SK-N-SH treated with all-trans-retinoic acid at 6 μM for 48 hours (cell line): ENCODE measurements around the gene MRPL21.
"Not testable (repeated sequence)": the region's sequence is repeated elsewhere in the genome, so short reads cannot be mapped to it uniquely, and the experiment has no call there.

Experiments
- ATAC-seq: fragments of 200-7000 bp; cut with Tn5 transposase; 3 replicates; pipeline ENCODE4 v1.9.1; 2020; ENCODE audit warnings: mild to moderate bottlenecking, moderate library complexity
- ARNTL ChIP-seq: fragments of 450-650 bp; formaldehyde crosslinking; IDR thresholded peaks from 2 replicates; pipeline ENCODE4 v1.5.0; 2020; ENCODE audit warnings: low read depth, mild to moderate bottlenecking, moderate library complexity, borderline replicate concordance
- BACH2 ChIP-seq: fragments of 250-450 bp; sonication (Bioruptor Pico); IDR thresholded peaks from 2 replicates; pipeline ENCODE4 v1.9.0; 2021; ENCODE audit warnings: mild to moderate bottlenecking, borderline replicate concordance
- CSDC2 ChIP-seq: fragments of 250-450 bp; sonication (Bioruptor Pico); IDR thresholded peaks from 2 replicates; pipeline ENCODE4 v1.5.0; 2020; ENCODE audit warnings: mild to moderate bottlenecking, moderate library complexity
- ESRRG ChIP-seq: fragments of 250-450 bp; sonication (Bioruptor Pico); IDR thresholded peaks from 2 replicates; pipeline ENCODE4 v1.6.1; 2021; ENCODE audit warnings: mild to moderate bottlenecking
- ISL1 ChIP-seq: fragments of 250-450 bp; sonication (Bioruptor Pico); IDR thresholded peaks from 2 replicates; pipeline ENCODE4 v2.1.2; 2022; ENCODE audit warnings: mild to moderate bottlenecking, moderate library complexity
- OSR1 ChIP-seq: fragments of 250-450 bp; sonication (Bioruptor Pico); IDR thresholded peaks from 2 replicates; pipeline ENCODE4 v1.8.0; 2022; ENCODE audit warnings: moderate library complexity, mild to moderate bottlenecking, inconsistent platforms
- PPARA ChIP-seq: fragments of 250-450 bp; sonication (Bioruptor Pico); IDR thresholded peaks from 2 replicates; pipeline ENCODE4 v1.5.0; 2020; ENCODE audit warnings: mild to moderate bottlenecking, borderline replicate concordance
- SNAI2 ChIP-seq: fragments of 250-450 bp; sonication (Bioruptor Pico); IDR thresholded peaks from 2 replicates; pipeline ENCODE4 v1.5.0; 2020; ENCODE audit warnings: mild to moderate bottlenecking, moderate library complexity
- TCF4 ChIP-seq: fragments of 250-450 bp; sonication (Bioruptor Pico); IDR thresholded peaks from 2 replicates; pipeline ENCODE4 v1.8.0; 2021; ENCODE audit warnings: mild to moderate bottlenecking, moderate library complexity, borderline replicate concordance
- ZC3H10 ChIP-seq: fragments of 250-450 bp; sonication (Bioruptor Pico); IDR thresholded peaks from 2 replicates; pipeline ENCODE4 v1.5.1; 2021; ENCODE audit warnings: mild to moderate bottlenecking, moderate library complexity
- ZFP3 ChIP-seq: fragments of 250-450 bp; sonication (Bioruptor Pico); IDR thresholded peaks from 2 replicates; pipeline ENCODE4 v1.5.0; 2020; ENCODE audit warnings: mild to moderate bottlenecking, moderate library complexity
- ZFP30 ChIP-seq: fragments of 450-650 bp; formaldehyde crosslinking; IDR thresholded peaks from 2 replicates; pipeline ENCODE4 v1.5.0; 2022; ENCODE audit warnings: mild to moderate bottlenecking, moderate library complexity
- ZNF565 ChIP-seq: fragments of 450-650 bp; formaldehyde crosslinking; conservative IDR thresholded peaks from 2 replicates; pipeline ENCODE4 v1.5.0; 2020; ENCODE audit warnings: low read depth, mild to moderate bottlenecking, moderate library complexity
- ZNF70 ChIP-seq: fragments of 450-650 bp; formaldehyde crosslinking; IDR thresholded peaks from 2 replicates; pipeline ENCODE4 v1.5.0; 2020; ENCODE audit warnings: mild to moderate bottlenecking, moderate library complexity
- ZNF8 ChIP-seq: fragments of 450-650 bp; formaldehyde crosslinking; IDR thresholded peaks from 2 replicates; pipeline ENCODE4 v1.5.0; 2020; ENCODE audit warnings: mild to moderate bottlenecking, moderate library complexity
- TF ChIP-seq, protein P1 (sequence below): fragments of 250-450 bp; sonication (Bioruptor Pico); IDR thresholded peaks from 2 replicates; pipeline ENCODE4 v1.8.0; 2020; ENCODE audit warnings: mild to moderate bottlenecking, moderate library complexity, borderline replicate concordance
- TF ChIP-seq, protein P2 (sequence below): fragments of 250-450 bp; sonication (Bioruptor Pico); IDR thresholded peaks from 2 replicates; pipeline ENCODE4 v1.5.0; 2020; ENCODE audit warnings: mild to moderate bottlenecking, moderate library complexity
- TF ChIP-seq, protein P3 (sequence below): fragments of 250-450 bp; sonication (Bioruptor Pico); IDR thresholded peaks from 2 replicates; pipeline ENCODE4 v1.8.0; 2021; ENCODE audit warnings: low read depth, mild to moderate bottlenecking, moderate library complexity, borderline replicate concordance
- TF ChIP-seq, protein P4 (sequence below): fragments of 250-450 bp; sonication (Bioruptor Pico); IDR thresholded peaks from 2 replicates; pipeline ENCODE4 v1.5.1; 2021; ENCODE audit warnings: mild to moderate bottlenecking, moderate library complexity

The MRPL21 gene

GRCh38 chr11:68890490-68891231 lies 13.0 kb downstream of the MRPL21 start (continued):
- TF ChIP-seq, protein P1, sequence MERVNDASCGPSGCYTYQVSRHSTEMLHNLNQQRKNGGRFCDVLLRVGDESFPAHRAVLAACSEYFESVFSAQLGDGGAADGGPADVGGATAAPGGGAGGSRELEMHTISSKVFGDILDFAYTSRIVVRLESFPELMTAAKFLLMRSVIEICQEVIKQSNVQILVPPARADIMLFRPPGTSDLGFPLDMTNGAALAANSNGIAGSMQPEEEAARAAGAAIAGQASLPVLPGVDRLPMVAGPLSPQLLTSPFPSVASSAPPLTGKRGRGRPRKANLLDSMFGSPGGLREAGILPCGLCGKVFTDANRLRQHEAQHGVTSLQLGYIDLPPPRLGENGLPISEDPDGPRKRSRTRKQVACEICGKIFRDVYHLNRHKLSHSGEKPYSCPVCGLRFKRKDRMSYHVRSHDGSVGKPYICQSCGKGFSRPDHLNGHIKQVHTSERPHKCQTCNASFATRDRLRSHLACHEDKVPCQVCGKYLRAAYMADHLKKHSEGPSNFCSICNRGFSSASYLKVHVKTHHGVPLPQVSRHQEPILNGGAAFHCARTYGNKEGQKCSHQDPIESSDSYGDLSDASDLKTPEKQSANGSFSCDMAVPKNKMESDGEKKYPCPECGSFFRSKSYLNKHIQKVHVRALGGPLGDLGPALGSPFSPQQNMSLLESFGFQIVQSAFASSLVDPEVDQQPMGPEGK (CRISPR knock-in tag), result peak; percentile 61; the same call in 1 of the 2 replicates
- no peak for TF ChIP-seq ZNF70 (CRISPR knock-in tag)

DNA sequence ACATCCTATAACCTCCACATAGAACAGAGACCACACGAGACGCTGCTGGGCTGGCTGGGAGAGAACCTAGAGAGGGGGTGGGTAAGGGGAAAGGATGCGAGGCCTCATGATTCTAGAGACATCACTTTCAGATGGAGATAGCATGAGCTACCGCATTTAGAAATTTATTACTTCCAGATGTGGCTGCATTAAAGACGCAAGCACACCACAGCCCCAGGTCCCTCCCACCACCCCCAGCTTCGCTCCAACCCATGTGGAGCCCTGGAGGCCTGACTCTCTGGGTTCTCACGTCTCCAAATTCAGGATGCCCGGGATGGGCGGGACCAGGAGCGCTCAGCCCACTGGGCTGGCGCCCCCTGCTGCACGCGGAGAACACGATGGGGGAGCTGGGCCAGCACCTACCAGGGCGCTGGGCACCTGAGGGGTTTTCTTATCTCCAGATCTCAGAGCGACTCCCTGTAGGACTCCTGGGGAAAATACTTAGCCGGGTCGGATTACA lies 13.6 kb downstream of the MRPL21 start:
- TF ChIP-seq TCF4 (CRISPR knock-in tag) (peak; percentile 87), ZFP30 (CRISPR knock-in tag) (no peak), ZC3H10 (CRISPR knock-in tag) (no peak), ZNF565 (CRISPR knock-in tag) (no peak)
- peak; percentile 91 for ATAC-seq

GRCh38 chr11:68884827-68885226 lies 18.8 kb downstream of the MRPL21 start:
- ATAC-seq, result not testable (repeated sequence)

DNA sequence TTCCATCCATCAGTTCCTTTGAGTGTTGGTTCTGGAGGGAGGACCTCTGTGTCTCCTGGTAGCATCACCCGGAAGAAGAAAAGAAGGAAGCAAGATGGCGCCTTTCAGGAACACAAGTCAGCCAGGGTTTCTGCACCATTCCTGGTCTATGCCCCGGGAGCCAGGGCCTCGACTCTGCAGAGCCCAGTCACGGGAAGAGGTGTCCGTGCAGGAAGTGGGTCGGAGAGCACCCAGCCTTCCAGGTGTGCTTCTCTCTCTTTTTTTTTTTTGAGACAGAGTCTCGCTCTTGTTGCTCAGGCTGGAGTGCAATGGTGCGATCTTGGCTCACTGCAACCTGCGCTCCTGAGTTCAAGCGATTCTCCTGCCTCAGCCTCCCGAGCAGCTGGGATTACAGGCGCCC lies 21.2 kb downstream of the MRPL21 start:
- no peak for ATAC-seq
- TF ChIP-seq, protein P2, sequence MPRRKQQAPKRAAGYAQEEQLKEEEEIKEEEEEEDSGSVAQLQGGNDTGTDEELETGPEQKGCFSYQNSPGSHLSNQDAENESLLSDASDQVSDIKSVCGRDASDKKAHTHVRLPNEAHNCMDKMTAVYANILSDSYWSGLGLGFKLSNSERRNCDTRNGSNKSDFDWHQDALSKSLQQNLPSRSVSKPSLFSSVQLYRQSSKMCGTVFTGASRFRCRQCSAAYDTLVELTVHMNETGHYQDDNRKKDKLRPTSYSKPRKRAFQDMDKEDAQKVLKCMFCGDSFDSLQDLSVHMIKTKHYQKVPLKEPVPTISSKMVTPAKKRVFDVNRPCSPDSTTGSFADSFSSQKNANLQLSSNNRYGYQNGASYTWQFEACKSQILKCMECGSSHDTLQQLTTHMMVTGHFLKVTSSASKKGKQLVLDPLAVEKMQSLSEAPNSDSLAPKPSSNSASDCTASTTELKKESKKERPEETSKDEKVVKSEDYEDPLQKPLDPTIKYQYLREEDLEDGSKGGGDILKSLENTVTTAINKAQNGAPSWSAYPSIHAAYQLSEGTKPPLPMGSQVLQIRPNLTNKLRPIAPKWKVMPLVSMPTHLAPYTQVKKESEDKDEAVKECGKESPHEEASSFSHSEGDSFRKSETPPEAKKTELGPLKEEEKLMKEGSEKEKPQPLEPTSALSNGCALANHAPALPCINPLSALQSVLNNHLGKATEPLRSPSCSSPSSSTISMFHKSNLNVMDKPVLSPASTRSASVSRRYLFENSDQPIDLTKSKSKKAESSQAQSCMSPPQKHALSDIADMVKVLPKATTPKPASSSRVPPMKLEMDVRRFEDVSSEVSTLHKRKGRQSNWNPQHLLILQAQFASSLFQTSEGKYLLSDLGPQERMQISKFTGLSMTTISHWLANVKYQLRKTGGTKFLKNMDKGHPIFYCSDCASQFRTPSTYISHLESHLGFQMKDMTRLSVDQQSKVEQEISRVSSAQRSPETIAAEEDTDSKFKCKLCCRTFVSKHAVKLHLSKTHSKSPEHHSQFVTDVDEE (CRISPR knock-in tag), result no peak
- no peak for TF ChIP-seq ARNTL (CRISPR knock-in tag)
- no peak for TF ChIP-seq ZNF565 (CRISPR knock-in tag)
- TF ChIP-seq PPARA, result no peak
- TF ChIP-seq, protein P1 (CRISPR knock-in tag), result no peak
- no peak for TF ChIP-seq ESRRG (CRISPR knock-in tag)
- no peak for TF ChIP-seq ZNF8
- no peak for TF ChIP-seq ISL1 (CRISPR knock-in tag)
- no peak for TF ChIP-seq CSDC2 (CRISPR knock-in tag)
- no peak for TF ChIP-seq ZFP30 (CRISPR knock-in tag)
- TF ChIP-seq, protein P3, sequence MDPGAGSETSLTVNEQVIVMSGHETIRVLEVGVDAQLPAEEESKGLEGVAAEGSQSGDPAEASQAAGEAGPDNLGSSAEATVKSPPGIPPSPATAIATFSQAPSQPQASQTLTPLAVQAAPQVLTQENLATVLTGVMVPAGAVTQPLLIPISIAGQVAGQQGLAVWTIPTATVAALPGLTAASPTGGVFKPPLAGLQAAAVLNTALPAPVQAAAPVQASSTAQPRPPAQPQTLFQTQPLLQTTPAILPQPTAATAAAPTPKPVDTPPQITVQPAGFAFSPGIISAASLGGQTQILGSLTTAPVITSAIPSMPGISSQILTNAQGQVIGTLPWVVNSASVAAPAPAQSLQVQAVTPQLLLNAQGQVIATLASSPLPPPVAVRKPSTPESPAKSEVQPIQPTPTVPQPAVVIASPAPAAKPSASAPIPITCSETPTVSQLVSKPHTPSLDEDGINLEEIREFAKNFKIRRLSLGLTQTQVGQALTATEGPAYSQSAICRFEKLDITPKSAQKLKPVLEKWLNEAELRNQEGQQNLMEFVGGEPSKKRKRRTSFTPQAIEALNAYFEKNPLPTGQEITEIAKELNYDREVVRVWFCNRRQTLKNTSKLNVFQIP (CRISPR knock-in tag), result no peak
- no peak for TF ChIP-seq ZNF70 (CRISPR knock-in tag)
- TF ChIP-seq, all 23 proteins: peak for 0

DNA sequence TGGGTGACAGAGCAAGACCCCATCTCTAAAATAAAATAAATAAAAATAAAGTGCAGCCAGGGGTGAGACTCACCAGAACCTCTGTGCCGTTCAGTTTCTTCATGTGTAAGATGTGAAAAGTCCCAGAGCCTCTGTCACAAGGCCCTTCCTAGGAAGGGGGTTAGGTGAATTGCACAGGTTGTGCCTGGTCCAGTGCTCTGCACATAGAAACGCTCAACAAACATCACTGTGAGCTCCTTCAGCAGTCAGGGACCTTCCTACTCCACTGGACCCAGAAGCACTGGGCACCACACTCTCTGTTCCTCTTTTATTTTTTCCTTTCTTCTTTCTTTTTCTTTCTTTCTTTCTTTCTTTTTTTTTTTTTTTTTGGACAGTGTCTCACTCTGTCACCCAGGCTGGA lies 22.3 kb downstream of the MRPL21 start:
- ATAC-seq, result no peak
- TF ChIP-seq BACH2 (CRISPR knock-in tag) (no peak), SNAI2 (CRISPR knock-in tag) (no peak), ESRRG (CRISPR knock-in tag) (no peak), ZC3H10 (CRISPR knock-in tag) (no peak), ARNTL (CRISPR knock-in tag) (no peak), OSR1 (no peak), ZFP3 (no peak), ISL1 (CRISPR knock-in tag) (no peak), TCF4 (CRISPR knock-in tag) (no peak)
- TF ChIP-seq, protein P3 (CRISPR knock-in tag), result no peak
- TF ChIP-seq, protein P4, sequence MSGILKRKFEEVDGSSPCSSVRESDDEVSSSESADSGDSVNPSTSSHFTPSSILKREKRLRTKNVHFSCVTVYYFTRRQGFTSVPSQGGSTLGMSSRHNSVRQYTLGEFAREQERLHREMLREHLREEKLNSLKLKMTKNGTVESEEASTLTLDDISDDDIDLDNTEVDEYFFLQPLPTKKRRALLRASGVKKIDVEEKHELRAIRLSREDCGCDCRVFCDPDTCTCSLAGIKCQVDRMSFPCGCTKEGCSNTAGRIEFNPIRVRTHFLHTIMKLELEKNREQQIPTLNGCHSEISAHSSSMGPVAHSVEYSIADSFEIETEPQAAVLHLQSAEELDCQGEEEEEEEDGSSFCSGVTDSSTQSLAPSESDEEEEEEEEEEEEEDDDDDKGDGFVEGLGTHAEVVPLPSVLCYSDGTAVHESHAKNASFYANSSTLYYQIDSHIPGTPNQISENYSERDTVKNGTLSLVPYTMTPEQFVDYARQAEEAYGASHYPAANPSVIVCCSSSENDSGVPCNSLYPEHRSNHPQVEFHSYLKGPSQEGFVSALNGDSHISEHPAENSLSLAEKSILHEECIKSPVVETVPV, result no peak
